Prostate gland (tissue), 1 donor: ENCODE results near the gene EID2.

ENCODE experiments used
- POLR2A ChIP-seq: fragments of 450-650 bp; IDR thresholded peaks from one replicate; pipeline ENCODE4 v1.6.1; 2016; ENCODE audit warnings: antibody characterized with exemption, mild to moderate bottlenecking
- POLR2AphosphoS5 ChIP-seq: sonication (generic); formaldehyde crosslinking; IDR thresholded peaks from one replicate; pipeline ENCODE4 v1.6.1; 2017; ENCODE audit warnings: antibody characterized with exemption

GRCh38 chr19:39496063-39496462 lies 43.9 kb downstream of the EID2 start:
- no peak for TF ChIP-seq POLR2AphosphoS5
- TF ChIP-seq POLR2A: no peak
